Measurements from ENCODE around the gene CHRNA5.
A peak's percentile ranks its signal among the peaks of the same experiment; 100 is the strongest.
"Not testable (repeated sequence)": the region's sequence is repeated elsewhere in the genome, so short reads cannot be mapped to it uniquely, and the experiment has no call there.

The CHRNA5 gene

GRCh38 chr15:78565097-78565950 is at the start of gene CHRNA5:
TSS of gene CHRNA5 (plus strand) at chr15:78565520. CDS start at chr15:78565720, 200 bp downstream.
- peak; percentile 94 for DNase-seq (ENCODE audit: low read depth)
- TF ChIP-seq CTCF (IDR thresholded peaks at IDR 0.05; ENCODE audit: insufficient read depth, low read depth, low read length, missing control alignments), result no peak

GRCh38 chr15:78520035-78520434 is 45.3 kb upstream of the CHRNA5 start:
- DNase-seq (ENCODE audit: low read depth); H3K4me3 ChIP-seq (ENCODE audit: low read length): not testable (repeated sequence)

More at GRCh38 chr15:78565097-78565950, at the start of gene CHRNA5:
- peak within 1 kb of the TSS; percentile 71 for H3K4me3 ChIP-seq (ENCODE audit: low read length)

- TF ChIP-seq CTCF (IDR thresholded peaks at IDR 0.05; ENCODE audit: insufficient read depth, low read depth, low read length, missing control alignments), result no peak
- no peak for DNase-seq (ENCODE audit: low read depth)
- no peak overlapping the region for H3K4me3 ChIP-seq (ENCODE audit: low read length)
Observed at GRCh38 chr15:78524230-78524629, 41.1 kb upstream of the CHRNA5 start.

- no peak for TF ChIP-seq CTCF (IDR thresholded peaks at IDR 0.05; ENCODE audit: insufficient read depth, low read depth, low read length, missing control alignments)
- no peak overlapping the region for H3K4me3 ChIP-seq (ENCODE audit: low read length)
- DNase-seq (ENCODE audit: low read depth), result no peak
Observed at GRCh38 chr15:78527325-78527724, 38.0 kb upstream of the CHRNA5 start.

- DNase-seq (ENCODE audit: low read depth), result no peak
Observed at GRCh38 chr15:78533331-78533730, 32.0 kb upstream of the CHRNA5 start.

GRCh38 chr15:78536134-78536533 is 29.2 kb upstream of the CHRNA5 start:
- DNase-seq (ENCODE audit: low read depth), result peak; percentile 6
- H3K4me3 ChIP-seq (ENCODE audit: low read length), result no peak overlapping the region
- no peak for TF ChIP-seq CTCF (IDR thresholded peaks at IDR 0.05; ENCODE audit: insufficient read depth, low read depth, low read length, missing control alignments)

More at GRCh38 chr15:78533331-78533730, 32.0 kb upstream of the CHRNA5 start:
- TF ChIP-seq CTCF (IDR thresholded peaks at IDR 0.05; ENCODE audit: insufficient read depth, low read depth, low read length, missing control alignments), result no peak
- H3K4me3 ChIP-seq (ENCODE audit: low read length), result no peak overlapping the region

- no peak overlapping the region for H3K4me3 ChIP-seq (ENCODE audit: low read length)
- TF ChIP-seq CTCF (IDR thresholded peaks at IDR 0.05; ENCODE audit: insufficient read depth, low read depth, low read length, missing control alignments), result no peak
- DNase-seq (ENCODE audit: low read depth), result no peak
Observed at GRCh38 chr15:78537266-78537905, 27.9 kb upstream of the CHRNA5 start.
